Common myeloid progenitor, CD34-positive (primary cell): ENCODE results near the gene CERT1.
A peak's percentile ranks its signal among the peaks of the same experiment; 100 is the strongest.

Experiments used
- CTCF ChIA-PET: fragments of 350-600 bp; sonication (Branson Sonifier 250); formaldehyde crosslinking; loops from one replicate; lab custom pipeline; 2021; ENCODE audit warnings: antibody characterized with exemption; lab: Charles Lee
- POLR2A ChIA-PET: fragments of 350-600 bp; sonication (Branson Sonifier 250); formaldehyde crosslinking; loops from one replicate; lab custom pipeline; 2021; ENCODE audit warnings: antibody characterized with exemption; lab: Charles Lee
- DNase-seq, 3 donors: peaks; one replicate each; pipeline versions ENCODE4 v3.0.0 to v3.0.0-alpha.2; 2013
- H3K27ac ChIP-seq, 2 experiments: 1 replicate in 1 of 2; 2 replicates in 1 of 2; pipeline ENCODE4 v1.7.0; 2013; ENCODE audit warnings: inconsistent platforms in 2 of 2, low read length in 2 of 2, mild to moderate bottlenecking in 2 of 2, low read depth in 1 of 2, moderate library complexity in 1 of 2; ENCODE audit not compliant: severe bottlenecking in 2 of 2, insufficient read depth in 1 of 2, poor library complexity in 1 of 2
- H3K27me3 ChIP-seq, 5 experiments: replicated peaks in 2 of 5; 1 replicate in 3 of 5; 2 replicates in 2 of 5; pipeline versions ENCODE4 v1.6.1 to v1.7.0; 2013; ENCODE audit warnings: low read length in 4 of 5, mild to moderate bottlenecking in 2 of 5, moderate library complexity in 2 of 5, inconsistent platforms in 1 of 5; ENCODE audit not compliant: insufficient read depth in 5 of 5, control insufficient read depth in 4 of 5
- H3K36me3 ChIP-seq, 4 experiments: 1 replicate in 2 of 4; 2 replicates in 2 of 4; pipeline versions ENCODE4 v1.6.1 to v1.7.0; 2013; ENCODE audit warnings: low read length in 3 of 4, control low read depth in 1 of 4, mild to moderate bottlenecking in 1 of 4; ENCODE audit not compliant: control insufficient read depth in 4 of 4, insufficient read depth in 4 of 4
- H3K4me1 ChIP-seq, 4 experiments: 1 replicate in 3 of 4; 2 replicates in 1 of 4; pipeline versions ENCODE4 v1.6.1 to v1.7.1; 2013; ENCODE audit warnings: low read length in 3 of 4, mild to moderate bottlenecking in 3 of 4, control low read depth in 1 of 4, inconsistent platforms in 1 of 4, moderate library complexity in 1 of 4; ENCODE audit not compliant: control insufficient read depth in 4 of 4, insufficient read depth in 4 of 4; ENCODE audit errors: control extremely low read depth in 1 of 4
- H3K4me3 ChIP-seq, 7 experiments: 1 replicate in 4 of 7; 2 replicates in 3 of 7; pipeline versions ENCODE4 v1.5.1 to v1.7.0; 2013; ENCODE audit warnings: mild to moderate bottlenecking in 7 of 7, low read length in 6 of 7, moderate library complexity in 6 of 7, inconsistent platforms in 2 of 7, low read depth in 2 of 7, control low read depth in 1 of 7; ENCODE audit not compliant: insufficient read depth in 4 of 7, control insufficient read depth in 1 of 7; ENCODE audit errors: extremely low read depth in 1 of 7
- H3K9me3 ChIP-seq, 5 experiments: 1 replicate in 4 of 5; 2 replicates in 1 of 5; pipeline versions ENCODE4 v1.6.1 to v1.7.1; 2013; ENCODE audit warnings: low read length in 4 of 5, mild to moderate bottlenecking in 2 of 5, inconsistent platforms in 1 of 5, low read depth in 1 of 5, moderate library complexity in 1 of 5; ENCODE audit not compliant: control insufficient read depth in 4 of 5, insufficient read depth in 2 of 5; ENCODE audit errors: control extremely low read depth in 1 of 5
- WGBS: methylation state at CpG from one replicate; pipeline ENCODE4 v1.1.5; 2013; ENCODE audit not compliant: insufficient coverage; 5-methylcytosine and 5-hydroxymethylcytosine counted together

CERT1 gene

DNA sequence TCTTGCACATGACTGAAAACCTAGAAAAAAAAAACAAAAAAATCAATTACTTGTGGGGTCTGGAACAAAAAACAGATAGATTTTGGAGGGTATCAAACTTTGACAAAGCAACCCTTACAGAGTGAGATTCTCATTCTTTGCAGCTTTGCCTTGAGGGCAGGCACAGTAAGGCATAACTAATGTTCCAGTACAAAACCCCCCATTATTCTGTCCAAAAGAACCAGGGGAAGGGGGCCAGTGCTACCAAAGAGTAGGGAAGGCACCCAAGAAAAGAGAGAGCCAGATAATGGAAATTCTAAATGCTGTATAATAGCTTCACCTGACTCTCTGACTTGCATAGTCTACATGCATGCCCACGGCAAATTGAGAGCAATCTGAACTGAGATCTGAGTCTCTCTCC, 13.2 kb upstream of the CERT1 start:
- no peak for DNase-seq
- Histone ChIP-seq H3K27me3 (no peaks in the 10 kb centered on the region), H3K4me1 (peaks cover 0 to 12% (median 5%) of the 10 kb centered on the region in 4 experiments), H3K9me3 (peaks cover 3 to 24% (median 6%) of the 10 kb centered on the region in 5 experiments), H3K4me3 (no peak overlapping the region), H3K36me3 (peaks cover 3 to 17% (median 10%) of the 10 kb centered on the region in 4 experiments), H3K27ac (no peak overlapping the region)
- ChIA-PET CTCF (interaction anchor here (1.1 kb wide), 1 partner anchor 13 kb away, joined by 3 read pairs; the partner anchor contains the start of gene POLK), POLR2A (no interaction called here)
- WGBS: 83% methylated on average over 1 of the region's 1 CpG

DNA sequence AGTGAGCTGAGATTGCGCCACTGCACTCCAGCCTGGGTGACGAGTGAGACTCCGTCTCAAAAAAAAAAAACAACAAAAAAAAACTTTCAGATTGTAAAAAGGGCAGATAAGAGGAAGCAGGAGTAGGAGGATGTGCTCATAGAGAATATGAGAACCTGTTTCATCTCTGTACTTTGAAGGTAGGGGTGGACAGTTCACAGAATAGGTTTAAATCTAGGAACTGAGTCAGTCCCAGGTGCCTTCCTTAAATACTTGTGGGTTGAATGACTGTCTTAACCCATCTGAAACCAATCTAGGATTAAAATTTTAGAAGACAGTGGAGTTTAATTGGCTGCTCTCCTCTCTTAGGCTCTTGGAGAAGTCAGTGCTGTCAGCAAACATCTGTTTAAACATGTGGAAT, 12.6 kb upstream of the CERT1 start:
- Histone ChIP-seq H3K9me3 (peaks cover 3 to 24% (median 6%) of the 10 kb centered on the region in 5 experiments), H3K4me3 (no peak overlapping the region), H3K27ac (no peak overlapping the region), H3K4me1 (peaks cover 0 to 12% (median 5%) of the 10 kb centered on the region in 4 experiments), H3K36me3 (peaks cover 3 to 17% (median 10%) of the 10 kb centered on the region in 4 experiments), H3K27me3 (no peaks in the 10 kb centered on the region)
- no peak for DNase-seq
- POLR2A ChIA-PET: no interaction called here
- no CpG with 5 or more reads among the region's 3 CpGs for WGBS
- CTCF ChIA-PET: interaction anchor here (1.1 kb wide), 1 partner anchor 12 kb away, joined by 3 read pairs; the partner anchor contains the start of gene POLK

GRCh38 chr5:75523275-75523674, 11.8 kb upstream of the CERT1 start:
- Histone ChIP-seq H3K36me3 (peaks cover 3 to 19% (median 10%) of the 10 kb centered on the region in 4 experiments), H3K4me1 (peaks cover 0 to 12% (median 5%) of the 10 kb centered on the region in 4 experiments), H3K9me3 (peaks cover 3 to 24% (median 8%) of the 10 kb centered on the region in 5 experiments), H3K4me3 (no peak overlapping the region), H3K27ac (no peak overlapping the region), H3K27me3 (no peaks in the 10 kb centered on the region)
- no peak for DNase-seq
- ChIA-PET CTCF (interaction anchor here (0.8 kb wide), 1 partner anchor 8 kb away, joined by 3 read pairs; no protein-coding TSS in a partner anchor), POLR2A (no interaction called here)
- 100% methylated on average over 1 of the region's 1 CpG for WGBS

GRCh38 chr5:75522542-75522941, 11.1 kb upstream of the CERT1 start:
- POLR2A ChIA-PET: no interaction called here
- CTCF ChIA-PET: interaction anchor here (0.8 kb wide), 1 partner anchor 9 kb away, joined by 3 read pairs; no protein-coding TSS in a partner anchor
- WGBS: no CpG with 5 or more reads among the region's 1 CpG

GRCh38 chr5:75522025-75522424, 10.6 kb upstream of the CERT1 start:
- peaks cover 3 to 19% (median 11%) of the 10 kb centered on the region in 4 experiments for H3K36me3 ChIP-seq
- ChIA-PET POLR2A (no interaction called here), CTCF (no interaction called here)
- no peak for DNase-seq
- H3K27ac ChIP-seq: no peak overlapping the region
- peaks cover 3 to 32% (median 8%) of the 10 kb centered on the region in 5 experiments for H3K9me3 ChIP-seq
- no peak overlapping the region for H3K4me3 ChIP-seq
- no peaks in the 10 kb centered on the region for H3K27me3 ChIP-seq
- H3K4me1 ChIP-seq: peaks cover 0 to 12% (median 5%) of the 10 kb centered on the region in 4 experiments

More at GRCh38 chr5:75522542-75522941, 11.1 kb upstream of the CERT1 start:
- Histone ChIP-seq H3K36me3 (peaks cover 3 to 19% (median 10%) of the 10 kb centered on the region in 4 experiments), H3K27ac (no peak overlapping the region), H3K9me3 (peaks cover 3 to 30% (median 8%) of the 10 kb centered on the region in 5 experiments), H3K27me3 (no peaks in the 10 kb centered on the region), H3K4me3 (no peak overlapping the region), H3K4me1 (peaks cover 0 to 12% (median 5%) of the 10 kb centered on the region in 4 experiments)
- DNase-seq: no peak

DNA sequence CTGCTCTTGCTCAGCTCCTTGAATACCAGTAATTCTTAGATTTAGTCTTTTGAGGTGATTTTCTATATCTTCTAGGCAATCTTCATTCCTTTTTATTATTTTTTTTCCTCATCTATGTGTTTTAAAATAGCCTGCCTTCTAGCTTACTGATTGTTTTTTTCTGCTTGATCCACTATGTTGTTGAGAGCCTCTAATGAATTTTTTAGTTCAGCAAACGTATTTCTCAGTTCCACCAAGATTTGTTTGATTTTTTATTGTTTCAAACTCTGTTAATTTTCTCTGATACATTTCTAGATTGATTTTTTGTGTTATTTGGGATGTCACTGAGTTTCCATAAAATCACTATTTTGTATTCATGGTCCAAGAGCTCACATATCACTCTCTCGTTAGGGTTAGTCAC, 9.8 kb upstream of the CERT1 start:
- CTCF ChIA-PET: interaction anchor here (1.2 to 1.7 kb wide), 2 partner anchors 9 to 84 kb away, joined by 3 read pairs; partner anchors contain the start of gene POLK
- H3K27me3 ChIP-seq: no peaks in the 10 kb centered on the region
- H3K36me3 ChIP-seq: peaks cover 3 to 21% (median 12%) of the 10 kb centered on the region in 4 experiments
- H3K27ac ChIP-seq: no peak overlapping the region
- WGBS: no CpG with 5 or more reads among the region's 2 CpGs
- H3K9me3 ChIP-seq: peaks cover 3 to 36% (median 8%) of the 10 kb centered on the region in 5 experiments
- H3K4me1 ChIP-seq: peaks cover 0 to 7% (median 4%) of the 10 kb centered on the region in 4 experiments
- peak in 2 of 3 donors; percentile 26 to 27 for DNase-seq
- no peak overlapping the region for H3K4me3 ChIP-seq
- POLR2A ChIA-PET: no interaction called here

GRCh38 chr5:75519761-75520160, 8.3 kb upstream of the CERT1 start:
- Histone ChIP-seq H3K27me3 (no peaks in the 10 kb centered on the region), H3K27ac (no peak overlapping the region), H3K36me3 (peaks cover 3 to 21% (median 13%) of the 10 kb centered on the region in 4 experiments), H3K4me3 (no peak overlapping the region), H3K4me1 (no peaks in the 10 kb centered on the region), H3K9me3 (peaks cover 3 to 36% (median 8%) of the 10 kb centered on the region in 5 experiments)
- no peak for DNase-seq
- ChIA-PET CTCF (interaction anchor here (1.0 kb wide), 1 partner anchor 37 kb away, joined by 3 read pairs; no protein-coding TSS in a partner anchor), POLR2A (no interaction called here)
- WGBS: no CpG with 5 or more reads among the region's 1 CpG
